ENCODE data around the gene FAM168B.

- TF ChIP-seq, protein P1, sequence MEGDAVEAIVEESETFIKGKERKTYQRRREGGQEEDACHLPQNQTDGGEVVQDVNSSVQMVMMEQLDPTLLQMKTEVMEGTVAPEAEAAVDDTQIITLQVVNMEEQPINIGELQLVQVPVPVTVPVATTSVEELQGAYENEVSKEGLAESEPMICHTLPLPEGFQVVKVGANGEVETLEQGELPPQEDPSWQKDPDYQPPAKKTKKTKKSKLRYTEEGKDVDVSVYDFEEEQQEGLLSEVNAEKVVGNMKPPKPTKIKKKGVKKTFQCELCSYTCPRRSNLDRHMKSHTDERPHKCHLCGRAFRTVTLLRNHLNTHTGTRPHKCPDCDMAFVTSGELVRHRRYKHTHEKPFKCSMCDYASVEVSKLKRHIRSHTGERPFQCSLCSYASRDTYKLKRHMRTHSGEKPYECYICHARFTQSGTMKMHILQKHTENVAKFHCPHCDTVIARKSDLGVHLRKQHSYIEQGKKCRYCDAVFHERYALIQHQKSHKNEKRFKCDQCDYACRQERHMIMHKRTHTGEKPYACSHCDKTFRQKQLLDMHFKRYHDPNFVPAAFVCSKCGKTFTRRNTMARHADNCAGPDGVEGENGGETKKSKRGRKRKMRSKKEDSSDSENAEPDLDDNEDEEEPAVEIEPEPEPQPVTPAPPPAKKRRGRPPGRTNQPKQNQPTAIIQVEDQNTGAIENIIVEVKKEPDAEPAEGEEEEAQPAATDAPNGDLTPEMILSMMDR (IDR thresholded peaks at IDR 0.05): no peak
- TF ChIP-seq POLR2A (IDR thresholded peaks at IDR 0.05): no peak
Observed at GRCh38 chr2:131125195-131125757, 32.0 kb upstream of the FAM168B start.

Measured in body of pancreas (tissue), 4 donors.